ENCODE data around the gene INPP5E.

INPP5E gene

DNA sequence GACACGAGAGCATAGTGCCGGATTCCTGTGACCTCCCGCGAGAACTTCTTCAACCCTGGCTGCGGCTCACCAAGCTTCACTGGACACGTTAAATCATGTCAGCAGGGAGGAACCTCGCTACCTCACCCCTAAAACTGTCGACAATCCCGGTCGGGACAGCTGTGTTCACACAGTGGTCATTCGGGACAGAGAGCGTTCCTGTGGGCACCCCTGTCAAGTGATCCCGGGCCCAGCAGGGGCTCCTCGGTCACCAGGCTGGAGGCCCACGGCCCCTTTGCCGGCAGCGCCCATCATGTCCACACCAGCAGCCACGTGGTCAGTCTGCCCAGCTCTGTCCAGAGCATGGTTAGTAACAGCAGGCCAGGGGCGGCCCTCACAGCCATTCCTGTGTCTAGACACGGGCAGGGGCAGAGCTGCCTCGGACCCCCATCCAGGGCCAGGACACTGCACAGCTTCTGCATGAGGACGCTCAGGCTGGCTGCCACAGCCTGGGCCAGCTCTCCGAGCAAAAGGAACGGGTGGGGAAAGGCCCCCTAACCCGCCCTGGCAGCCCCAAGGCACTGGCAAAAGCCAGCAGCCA, 3.5 kb downstream of the INPP5E start:
- H3K4me1 ChIP-seq (ENCODE audit: control insufficient read depth, insufficient read depth, low read length) = 0 out of 2 replicates have a peak, but pooled peaks cover 4% of the 10 kb centered on the region
- peaks cover 6% of the 10 kb centered on the region for H3K36me3 ChIP-seq (ENCODE audit: control insufficient read depth, insufficient read depth, low read length)
- no CpG with 5 or more reads among the region's 25 CpGs for WGBS (ENCODE audit: insufficient coverage, insufficient read length)
- no peak for DNase-seq (ENCODE audit: low read depth, low spot score)
- H3K4me3 ChIP-seq (ENCODE audit: low read length) = no peak overlapping the region
- no peaks in the 10 kb centered on the region for H3K9me3 ChIP-seq (ENCODE audit: control insufficient read depth, insufficient read depth, low read length)
- no peaks in the 10 kb centered on the region for H3K27me3 ChIP-seq (ENCODE audit: control insufficient read depth, insufficient read depth, low read length)
- H3K27ac ChIP-seq (ENCODE audit: low read length) = no peak overlapping the region

GRCh38 chr9:136434580-136435169, 5.0 kb downstream of the INPP5E start:
- no peak for DNase-seq (ENCODE audit: low read depth, low spot score)
- 0 out of 2 replicates have a peak, but pooled peaks cover 3% of the 10 kb centered on the region for H3K4me1 ChIP-seq (ENCODE audit: control insufficient read depth, insufficient read depth, low read length)
- H3K9me3 ChIP-seq (ENCODE audit: control insufficient read depth, insufficient read depth, low read length) = no peaks in the 10 kb centered on the region
- no peaks in the 10 kb centered on the region for H3K27me3 ChIP-seq (ENCODE audit: control insufficient read depth, insufficient read depth, low read length)
- no peak overlapping the region for H3K4me3 ChIP-seq (ENCODE audit: low read length)
- no peak overlapping the region for H3K27ac ChIP-seq (ENCODE audit: low read length)
- H3K36me3 ChIP-seq (ENCODE audit: control insufficient read depth, insufficient read depth, low read length) = peaks cover 3% of the 10 kb centered on the region; the same call in 1 of the 2 replicates
- no CpG with 5 or more reads among the region's 17 CpGs for WGBS (ENCODE audit: insufficient coverage, insufficient read length)

- Histone ChIP-seq H3K4me3 (ENCODE audit: low read length) (no peak overlapping the region), H3K27ac (ENCODE audit: low read length) (no peak overlapping the region), H3K9me3 (ENCODE audit: control insufficient read depth, insufficient read depth, low read length) (no peaks in the 10 kb centered on the region), H3K4me1 (ENCODE audit: control insufficient read depth, insufficient read depth, low read length) (0 out of 2 replicates have a peak, but pooled peaks cover 3% of the 10 kb centered on the region), H3K36me3 (ENCODE audit: control insufficient read depth, insufficient read depth, low read length) (peaks cover 6% of the 10 kb centered on the region; the same call in 1 of the 2 replicates), H3K27me3 (ENCODE audit: control insufficient read depth, insufficient read depth, low read length) (no peaks in the 10 kb centered on the region)
- no CpG with 5 or more reads among the region's 37 CpGs for WGBS (ENCODE audit: insufficient coverage, insufficient read length)
- no peak for DNase-seq (ENCODE audit: low read depth, low spot score)
These were observed 5.6 kb downstream of the INPP5E start for GRCh38 chr9:136433849-136434579.

DNA sequence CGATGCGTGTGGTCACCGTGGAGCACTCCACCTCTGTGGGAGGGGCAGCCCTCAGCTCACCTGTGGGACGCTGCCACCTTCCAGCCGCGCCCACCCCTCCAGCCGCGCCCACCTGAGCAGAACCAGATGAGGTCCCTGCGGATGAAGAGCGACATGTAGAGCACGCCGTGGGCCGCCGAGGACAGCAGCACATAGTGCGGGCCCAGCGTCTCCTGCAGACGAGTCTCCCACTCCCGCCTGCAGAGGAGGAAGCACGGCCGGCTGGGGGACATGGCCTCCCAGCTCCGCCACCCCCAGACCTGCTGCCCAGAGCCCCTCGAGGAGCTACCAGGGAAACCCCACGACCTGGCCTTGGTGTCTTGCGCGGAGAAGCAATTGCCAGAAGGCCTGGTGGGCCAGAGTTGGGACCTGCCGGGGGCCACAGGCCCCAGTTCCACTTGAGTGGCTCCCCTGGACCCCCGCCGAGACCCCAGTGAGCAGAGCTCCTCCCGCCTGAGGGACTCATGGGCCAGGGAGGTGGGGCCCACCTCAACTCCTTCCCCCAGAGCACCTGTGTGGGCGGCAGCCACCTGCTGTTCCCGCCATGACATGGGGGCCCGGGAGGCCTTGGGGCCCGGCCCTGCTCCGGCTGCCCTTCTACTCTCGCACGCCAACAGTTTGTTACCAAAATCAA, 6.5 kb downstream of the INPP5E start:
- Histone ChIP-seq H3K27me3 (ENCODE audit: control insufficient read depth, insufficient read depth, low read length) (no peaks in the 10 kb centered on the region), H3K4me3 (ENCODE audit: low read length) (no peak overlapping the region), H3K9me3 (ENCODE audit: control insufficient read depth, insufficient read depth, low read length) (no peaks in the 10 kb centered on the region), H3K27ac (ENCODE audit: low read length) (no peak overlapping the region), H3K4me1 (ENCODE audit: control insufficient read depth, insufficient read depth, low read length) (0 out of 2 replicates have a peak, but pooled peaks cover 3% of the 10 kb centered on the region), H3K36me3 (ENCODE audit: control insufficient read depth, insufficient read depth, low read length) (peaks cover 6% of the 10 kb centered on the region; the same call in 1 of the 2 replicates)
- DNase-seq (ENCODE audit: low read depth, low spot score) = no peak
- WGBS (ENCODE audit: insufficient coverage, insufficient read length) = no CpG with 5 or more reads among the region's 36 CpGs

GRCh38 chr9:136432591-136432990, 7.1 kb downstream of the INPP5E start:
- no CpG with 5 or more reads among the region's 26 CpGs for WGBS (ENCODE audit: insufficient coverage, insufficient read length)
- Histone ChIP-seq H3K9me3 (ENCODE audit: control insufficient read depth, insufficient read depth, low read length) (no peaks in the 10 kb centered on the region), H3K4me3 (ENCODE audit: low read length) (no peak overlapping the region), H3K27me3 (ENCODE audit: control insufficient read depth, insufficient read depth, low read length) (no peaks in the 10 kb centered on the region), H3K36me3 (ENCODE audit: control insufficient read depth, insufficient read depth, low read length) (peaks cover 6% of the 10 kb centered on the region; the same call in 1 of the 2 replicates), H3K27ac (ENCODE audit: low read length) (no peak overlapping the region), H3K4me1 (ENCODE audit: control insufficient read depth, insufficient read depth, low read length) (0 out of 2 replicates have a peak, but pooled peaks cover 3% of the 10 kb centered on the region)
- DNase-seq (ENCODE audit: low read depth, low spot score) = no peak

- Histone ChIP-seq H3K4me3 (ENCODE audit: low read length) (no peak overlapping the region), H3K27ac (ENCODE audit: low read length) (no peak overlapping the region), H3K36me3 (ENCODE audit: control insufficient read depth, insufficient read depth, low read length) (peaks cover 6% of the 10 kb centered on the region; the same call in 1 of the 2 replicates), H3K9me3 (ENCODE audit: control insufficient read depth, insufficient read depth, low read length) (no peaks in the 10 kb centered on the region), H3K4me1 (ENCODE audit: control insufficient read depth, insufficient read depth, low read length) (no peaks in the 10 kb centered on the region), H3K27me3 (ENCODE audit: control insufficient read depth, insufficient read depth, low read length) (no peaks in the 10 kb centered on the region)
- no CpG with 5 or more reads among the region's 36 CpGs for WGBS (ENCODE audit: insufficient coverage, insufficient read length)
- DNase-seq (ENCODE audit: low read depth, low spot score) = no peak
These were observed 7.8 kb downstream of the INPP5E start for GRCh38 chr9:136431782-136432350.

GRCh38 chr9:136430588-136431234, 8.9 kb downstream of the INPP5E start:
- H3K4me3 ChIP-seq (ENCODE audit: low read length) = no peak overlapping the region
- no peaks in the 10 kb centered on the region for H3K27me3 ChIP-seq (ENCODE audit: control insufficient read depth, insufficient read depth, low read length)
- no peaks in the 10 kb centered on the region for H3K4me1 ChIP-seq (ENCODE audit: control insufficient read depth, insufficient read depth, low read length)
- no CpG with 5 or more reads among the region's 29 CpGs for WGBS (ENCODE audit: insufficient coverage, insufficient read length)
- H3K27ac ChIP-seq (ENCODE audit: low read length) = no peak overlapping the region
- no peak for DNase-seq (ENCODE audit: low read depth, low spot score)
- no peaks in the 10 kb centered on the region for H3K9me3 ChIP-seq (ENCODE audit: control insufficient read depth, insufficient read depth, low read length)
- peaks cover 6% of the 10 kb centered on the region; the same call in 1 of the 2 replicates for H3K36me3 ChIP-seq (ENCODE audit: control insufficient read depth, insufficient read depth, low read length)

- DNase-seq (ENCODE audit: low read depth, low spot score) = no peak
- Histone ChIP-seq H3K27ac (ENCODE audit: low read length) (no peak overlapping the region), H3K4me3 (ENCODE audit: low read length) (no peak overlapping the region), H3K27me3 (ENCODE audit: control insufficient read depth, insufficient read depth, low read length) (no peaks in the 10 kb centered on the region), H3K9me3 (ENCODE audit: control insufficient read depth, insufficient read depth, low read length) (no peaks in the 10 kb centered on the region), H3K36me3 (ENCODE audit: control insufficient read depth, insufficient read depth, low read length) (peaks cover 6% of the 10 kb centered on the region; the same call in 1 of the 2 replicates), H3K4me1 (ENCODE audit: control insufficient read depth, insufficient read depth, low read length) (no peaks in the 10 kb centered on the region)
- no CpG with 5 or more reads among the region's 32 CpGs for WGBS (ENCODE audit: insufficient coverage, insufficient read length)
These were observed 9.8 kb downstream of the INPP5E start for GRCh38 chr9:136429683-136430491.

GRCh38 chr9:136429075-136429628, 10.5 kb downstream of the INPP5E start:
- H3K27me3 ChIP-seq (ENCODE audit: control insufficient read depth, insufficient read depth, low read length) = no peaks in the 10 kb centered on the region
- H3K36me3 ChIP-seq (ENCODE audit: control insufficient read depth, insufficient read depth, low read length) = peaks cover 12% of the 10 kb centered on the region
- H3K4me3 ChIP-seq (ENCODE audit: low read length) = no peak overlapping the region
- H3K4me1 ChIP-seq (ENCODE audit: control insufficient read depth, insufficient read depth, low read length) = no peaks in the 10 kb centered on the region
- WGBS (ENCODE audit: insufficient coverage, insufficient read length) = no CpG with 5 or more reads among the region's 21 CpGs
- H3K27ac ChIP-seq (ENCODE audit: low read length) = no peak overlapping the region
- DNase-seq (ENCODE audit: low read depth, low spot score) = no peak
- no peaks in the 10 kb centered on the region for H3K9me3 ChIP-seq (ENCODE audit: control insufficient read depth, insufficient read depth, low read length)
